Testis (tissue), 3 donors: Measurements from ENCODE around the gene PTPN21. TPM values are rescaled to one million over a fixed set of nuclear protein-coding genes. Genes with fewer than 3 reads are reported as not detected.

ENCODE experiments used
- DNase-seq: peaks from one replicate; pipeline ENCODE4 v3.0.0-alpha.2; 2019
- H3K27ac ChIP-seq, 2 donors: fragments of 200-600 bp; sonication (generic); one replicate each; pipeline ENCODE4 v1.5.1; 2019
- H3K27me3 ChIP-seq: fragments of 200-600 bp; sonication (generic); one replicate; pipeline ENCODE4 v1.5.1; 2019
- H3K36me3 ChIP-seq: fragments of 200-600 bp; sonication (generic); one replicate; pipeline ENCODE4 v1.5.1; 2017; ENCODE audit warnings: low read depth; ENCODE audit errors: missing control alignments
- H3K4me1 ChIP-seq: fragments of 200-600 bp; sonication (generic); one replicate; pipeline ENCODE4 v1.5.1; 2019
- H3K4me3 ChIP-seq, 2 donors: fragments of 200-600 bp; sonication (generic); one replicate each; pipeline ENCODE4 v1.5.1; 2017 to 2019
- H3K9me3 ChIP-seq: fragments of 200-600 bp; sonication (generic); one replicate; pipeline ENCODE4 v1.5.1; 2017
- POLR2A ChIP-seq: fragments of 450-650 bp; IDR thresholded peaks from one replicate; pipeline ENCODE4 v1.6.1; 2017; ENCODE audit warnings: antibody characterized with exemption, mild to moderate bottlenecking, moderate library complexity
- WGBS, 2 donors: methylation state at CpG; one replicate each; pipeline ENCODE4 v1.1.5; 2018; 5-methylcytosine and 5-hydroxymethylcytosine counted together
- intact Hi-C: fragments of 100-400 bp; cut with DNase I; formaldehyde crosslinking; loops from one replicate; pipeline ENCODE4 v1.15.1; 2023; ENCODE audit warnings: low total_unique reads
- polyA plus RNA-seq: library from polyadenylated mRNA; stranded (reverse); fragments of 350-450 nt; fragmentation: Illumina TruSeq; extraction: RNeasy Lipid Tissue Mini Kit (QIAGEN cat#74804); gene quantifications from one replicate; pipeline ENCODE4 v1.2.3, GENCODE V29; 2014; ENCODE audit warnings: low read depth, low replicate concordance; ENCODE audit not compliant: insufficient read depth
- total RNA-seq, 2 donors: library from RNA; depleted of rRNA; stranded (reverse); fragments of >200 nt; gene quantifications; one replicate each; pipeline ENCODE4 v1.2.3, GENCODE V29; 2016
- TF ChIP-seq, protein P1 (sequence below), 3 experiments: fragments of 450-650 bp in 2 of 3; fragments of 200-600 bp in 1 of 3; sonication (generic) in 1 of 3; IDR thresholded peaks; one replicate each; pipeline ENCODE4 v1.5.1; 2016 to 2019; ENCODE audit warnings: antibody characterized with exemption in 3 of 3, mild to moderate bottlenecking in 2 of 3, moderate library complexity in 1 of 3

PTPN21 gene
- total and polyA plus RNA-seq, 3 donors from 2014 or later = 47.2 to 58.6 (median 51.6) TPM

DNA sequence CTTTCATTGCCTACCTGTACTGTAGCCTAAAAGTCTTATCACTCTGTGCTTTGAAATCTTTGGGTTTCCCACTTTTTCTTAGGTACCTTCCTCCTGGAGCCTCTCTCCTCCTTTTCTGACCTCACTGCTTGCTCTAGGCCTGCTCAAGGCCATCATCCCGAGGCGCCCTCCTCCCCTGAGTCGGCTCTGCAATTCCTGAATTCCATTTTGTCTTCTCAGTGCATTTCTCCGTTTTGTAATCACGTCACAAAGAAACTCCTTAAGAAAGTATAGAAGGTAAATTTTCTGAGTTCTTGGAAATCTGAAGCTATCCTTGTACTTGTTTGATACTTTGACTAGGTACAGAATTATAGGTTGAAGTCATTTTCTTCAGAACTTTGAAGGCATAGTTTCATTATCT, 33.3 kb upstream of the PTPN21 start:
- Histone ChIP-seq H3K9me3 (no peaks in the 10 kb centered on the region), H3K27ac (no peak overlapping the region), H3K27me3 (no peaks in the 10 kb centered on the region), H3K4me3 (no peak overlapping the region), H3K36me3 (no peaks in the 10 kb centered on the region), H3K4me1 (no peaks in the 10 kb centered on the region)
- intact Hi-C loops = no loop called here
- peak; percentile 22 for DNase-seq
- 53 to 64% methylated on average over 5 of the region's 5 CpGs for WGBS, 2 donors
- TF ChIP-seq, protein P1, sequence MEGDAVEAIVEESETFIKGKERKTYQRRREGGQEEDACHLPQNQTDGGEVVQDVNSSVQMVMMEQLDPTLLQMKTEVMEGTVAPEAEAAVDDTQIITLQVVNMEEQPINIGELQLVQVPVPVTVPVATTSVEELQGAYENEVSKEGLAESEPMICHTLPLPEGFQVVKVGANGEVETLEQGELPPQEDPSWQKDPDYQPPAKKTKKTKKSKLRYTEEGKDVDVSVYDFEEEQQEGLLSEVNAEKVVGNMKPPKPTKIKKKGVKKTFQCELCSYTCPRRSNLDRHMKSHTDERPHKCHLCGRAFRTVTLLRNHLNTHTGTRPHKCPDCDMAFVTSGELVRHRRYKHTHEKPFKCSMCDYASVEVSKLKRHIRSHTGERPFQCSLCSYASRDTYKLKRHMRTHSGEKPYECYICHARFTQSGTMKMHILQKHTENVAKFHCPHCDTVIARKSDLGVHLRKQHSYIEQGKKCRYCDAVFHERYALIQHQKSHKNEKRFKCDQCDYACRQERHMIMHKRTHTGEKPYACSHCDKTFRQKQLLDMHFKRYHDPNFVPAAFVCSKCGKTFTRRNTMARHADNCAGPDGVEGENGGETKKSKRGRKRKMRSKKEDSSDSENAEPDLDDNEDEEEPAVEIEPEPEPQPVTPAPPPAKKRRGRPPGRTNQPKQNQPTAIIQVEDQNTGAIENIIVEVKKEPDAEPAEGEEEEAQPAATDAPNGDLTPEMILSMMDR (IDR thresholded peaks at IDR 0.05) = no peak
- no peak for TF ChIP-seq POLR2A

- intact Hi-C loops = no loop called here
- H3K36me3 ChIP-seq = peaks cover 2% of the 10 kb centered on the region
Measured at GRCh38 chr14:88584451-88584850, 29.6 kb upstream of the PTPN21 start.

DNA sequence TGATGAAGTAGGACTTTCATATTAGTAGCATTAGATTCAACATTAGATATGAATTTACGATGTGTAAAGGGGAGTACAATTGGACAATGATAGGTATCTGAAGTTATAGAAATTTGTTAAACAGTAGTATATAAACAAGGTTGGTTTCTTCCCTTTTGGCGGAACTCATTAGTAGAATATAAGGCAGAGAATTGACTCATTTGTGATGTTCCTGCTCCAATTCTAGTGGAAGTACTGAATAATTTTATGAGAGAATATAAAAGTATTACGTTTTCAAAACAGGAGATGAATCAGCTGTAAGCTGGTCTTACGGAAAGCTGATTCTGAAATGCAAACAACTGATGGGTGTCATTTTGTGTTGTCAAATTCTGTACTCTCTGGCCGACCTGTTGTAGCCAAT, 21.4 kb upstream of the PTPN21 start:
- 93 to 98% methylated on average over 5 of the region's 5 CpGs for WGBS, 2 donors
- TF ChIP-seq, protein P1 (IDR thresholded peaks at IDR 0.05) = no peak
- TF ChIP-seq POLR2A = no peak
- no peak overlapping the region for H3K4me3 ChIP-seq
- no peaks in the 10 kb centered on the region for H3K27me3 ChIP-seq
- H3K36me3 ChIP-seq = peaks cover 2% of the 10 kb centered on the region
- intact Hi-C loops = no loop called here
- no peaks in the 10 kb centered on the region for H3K4me1 ChIP-seq
- H3K9me3 ChIP-seq = no peaks in the 10 kb centered on the region
- no peak overlapping the region for H3K27ac ChIP-seq
- no peak for DNase-seq

More at GRCh38 chr14:88584451-88584850, 29.6 kb upstream of the PTPN21 start:
- WGBS, 2 donors = 95 to 100% methylated on average over 3 of the region's 3 CpGs
- TF ChIP-seq POLR2A = no peak
- TF ChIP-seq, protein P1 (IDR thresholded peaks at IDR 0.05) = no peak
- H3K27ac ChIP-seq = no peak overlapping the region
- H3K27me3 ChIP-seq = no peaks in the 10 kb centered on the region
- H3K4me3 ChIP-seq = no peak overlapping the region
- DNase-seq = no peak
- no peaks in the 10 kb centered on the region for H3K9me3 ChIP-seq
- no peaks in the 10 kb centered on the region for H3K4me1 ChIP-seq

GRCh38 chr14:88572117-88572516, 17.3 kb upstream of the PTPN21 start:
- no peak overlapping the region for H3K27ac ChIP-seq
- no peak overlapping the region for H3K4me3 ChIP-seq
- TF ChIP-seq POLR2A = no peak
- TF ChIP-seq, protein P1 (IDR thresholded peaks at IDR 0.05) = no peak
- intact Hi-C loops = no loop called here
- H3K27me3 ChIP-seq = no peaks in the 10 kb centered on the region
- WGBS, 2 donors = 92 to 96% methylated on average over 4 of the region's 4 CpGs
- no peaks in the 10 kb centered on the region for H3K36me3 ChIP-seq
- H3K9me3 ChIP-seq = no peaks in the 10 kb centered on the region
- no peak for DNase-seq
- H3K4me1 ChIP-seq = no peaks in the 10 kb centered on the region

DNA sequence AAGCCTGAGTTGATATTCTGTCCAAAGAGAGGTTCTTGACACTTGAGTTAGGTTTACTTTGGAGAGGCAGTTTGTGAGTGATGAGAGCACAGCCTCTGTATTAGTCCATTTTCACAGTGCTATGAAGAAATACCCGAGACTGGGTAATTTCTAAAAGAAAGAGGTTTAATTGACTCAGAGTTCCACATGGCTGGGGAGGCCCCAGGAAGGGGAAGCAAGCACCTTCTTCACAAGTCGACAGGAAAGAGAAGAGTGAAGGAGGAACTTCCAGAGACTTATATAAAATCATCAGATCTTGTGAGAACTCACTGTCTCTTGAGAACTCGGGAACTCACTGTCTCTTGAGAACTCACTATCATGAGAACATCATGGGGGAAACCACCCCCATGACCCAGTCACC, 13.4 kb upstream of the PTPN21 start:
- Histone ChIP-seq H3K9me3 (no peaks in the 10 kb centered on the region), H3K36me3 (no peaks in the 10 kb centered on the region), H3K27me3 (no peaks in the 10 kb centered on the region), H3K4me3 (no peak overlapping the region), H3K27ac (no peak overlapping the region), H3K4me1 (no peaks in the 10 kb centered on the region)
- intact Hi-C loops = no loop called here
- WGBS, 2 donors = 73 to 75% methylated on average over 3 of the region's 3 CpGs
- no peak for TF ChIP-seq POLR2A
- TF ChIP-seq, protein P1 (IDR thresholded peaks at IDR 0.05) = no peak
- DNase-seq = no peak
